ENCODE measurements around the gene POLR2E.

DNA sequence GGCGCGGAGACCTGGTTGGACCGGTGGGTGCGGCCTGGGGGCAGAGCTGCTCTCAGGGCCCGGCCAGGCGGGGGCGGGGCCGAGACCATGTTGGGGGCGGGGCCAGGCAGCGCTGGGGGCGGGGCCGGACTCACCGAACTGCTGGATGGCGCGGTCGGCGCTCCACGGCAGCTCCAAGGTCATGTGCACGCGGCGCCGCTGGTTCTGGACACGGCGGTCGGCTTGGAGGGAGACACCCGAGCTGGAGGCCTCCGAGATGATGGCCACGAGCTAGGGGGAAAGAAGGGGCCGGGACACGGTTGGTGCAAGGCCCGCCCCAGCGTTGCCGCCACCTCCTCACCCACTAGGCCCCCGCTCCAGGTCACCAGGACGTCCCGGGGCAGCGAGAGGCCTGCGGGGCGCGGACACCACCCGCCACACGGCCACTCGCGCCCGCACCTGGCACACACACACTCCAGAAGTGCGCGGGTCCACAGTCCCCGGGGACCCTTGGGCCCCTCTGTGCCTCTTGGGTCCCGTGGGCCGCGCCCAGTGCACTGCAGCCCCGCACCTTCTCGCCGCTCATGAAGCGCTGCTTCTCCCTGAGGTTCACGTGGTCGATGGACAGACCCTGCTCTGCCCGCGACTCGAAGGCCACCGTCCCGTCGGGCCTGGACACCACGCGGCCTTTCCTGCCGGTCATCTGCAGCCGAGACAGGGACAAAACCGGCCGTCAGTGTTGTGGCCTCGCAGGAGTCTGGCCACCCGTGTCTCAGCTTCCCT lies 17.3 kb upstream of the POLR2E start:
- TF ChIP-seq CTCF (IDR thresholded peaks at IDR 0.05) (no peak), SMC3 (IDR thresholded peaks at IDR 0.05; ENCODE audit: low read depth, low read length) (no peak), MAX (IDR thresholded peaks at IDR 0.05; ENCODE audit: low read depth) (no peak), RAD21 (IDR thresholded peaks at IDR 0.05; ENCODE audit: low read length) (no peak), REST (IDR thresholded peaks at IDR 0.05; ENCODE audit: low read depth, low read length) (no peak), TCF12 (IDR thresholded peaks at IDR 0.05) (no peak), RCOR1 (IDR thresholded peaks at IDR 0.05; ENCODE audit: low read length) (no peak), NRF1 (IDR thresholded peaks at IDR 0.05; ENCODE audit: low read depth, low read length) (no peak), POLR2AphosphoS5 (IDR thresholded peaks at IDR 0.05; ENCODE audit: low read depth, low read length) (no peak), USF1 (IDR thresholded peaks at IDR 0.05; ENCODE audit: borderline replicate concordance, low read depth) (no peak), GATA2 (CRISPR knock-in tag; IDR thresholded peaks at IDR 0.05) (no peak)
